Stomach (tissue), 9 donors: ENCODE data around the gene GNS. TPM values are rescaled to one million over a fixed set of nuclear protein-coding genes. Genes with fewer than 3 reads are reported as not detected.

Source experiments
- DNase-seq, 2 donors: peaks; one replicate each; pipeline versions ENCODE4 v3.0.0 to v3.0.0-alpha.2; 2013 to 2019
- H3K27ac ChIP-seq, 5 donors: fragments of 200-600 bp in 4 of 5; sonication (generic) in 4 of 5; one replicate each; pipeline ENCODE4 v1.5.1; 2013 to 2019; ENCODE audit warnings: mild to moderate bottlenecking in 1 of 5, moderate library complexity in 1 of 5
- H3K27me3 ChIP-seq, 3 donors: fragments of 200-600 bp; sonication (generic); one replicate each; pipeline ENCODE4 v1.5.1; 2017 to 2019; ENCODE audit warnings: mixed run types in 1 of 3
- H3K36me3 ChIP-seq, 4 donors: fragments of 200-600 bp; sonication (generic); 1 replicate in 3 of 4; 2 replicates in 1 of 4; pipeline ENCODE4 v1.5.1; 2016 to 2019
- H3K4me1 ChIP-seq, 4 donors: fragments of 200-600 bp; sonication (generic); one replicate each; pipeline ENCODE4 v1.5.1; 2016 to 2019
- H3K4me3 ChIP-seq, 4 donors: fragments of 200-600 bp; sonication (generic) in 3 of 4; one replicate each; pipeline ENCODE4 v1.5.1; 2016 to 2019; ENCODE audit warnings: mild to moderate bottlenecking in 1 of 4
- H3K9me3 ChIP-seq, 4 donors: fragments of 200-600 bp; sonication (generic); one replicate each; pipeline ENCODE4 v1.5.1; 2016 to 2019
- POLR2A ChIP-seq, 4 donors: fragments of 450-650 bp; IDR thresholded peaks; one replicate each; pipeline ENCODE4 v1.6.1; 2016; ENCODE audit warnings: antibody characterized with exemption in 4 of 4, control low read depth in 2 of 4, mild to moderate bottlenecking in 1 of 4, moderate library complexity in 1 of 4
- POLR2AphosphoS5 ChIP-seq, 3 donors: sonication (generic); formaldehyde crosslinking; IDR thresholded peaks; one replicate each; pipeline ENCODE4 v1.6.1; 2016; ENCODE audit warnings: antibody characterized with exemption in 3 of 3
- WGBS, 5 donors: extraction: QIAGEN DNeasy Blood & Tissue Kit in 3 of 5; methylation state at CpG; one replicate each; pipeline versions ENCODE4 v1.1.5 to v1.1.7; 2013 to 2018; 5-methylcytosine and 5-hydroxymethylcytosine counted together
- intact Hi-C: fragments of 100-400 bp; cut with DNase I; formaldehyde crosslinking; loops from one replicate; pipeline ENCODE4 v1.15.1; 2023; ENCODE audit warnings: low total_unique reads
- polyA plus RNA-seq, 3 donors: library from polyadenylated mRNA; stranded (reverse); fragments of 200-250 nt; gene quantifications; one replicate each; pipeline ENCODE4 v1.2.3, GENCODE V29; 2013
- total RNA-seq, 5 donors: library from RNA; depleted of rRNA; stranded (reverse); fragments of >200 nt; gene quantifications; one replicate each; pipeline versions ENCODE4 v1.1.0 to v1.2.3, GENCODE V29; 2014 to 2016
- TF ChIP-seq, protein P1 (sequence below), 7 experiments: fragments of 450-650 bp in 4 of 7; fragments of 200-600 bp in 3 of 7; sonication (generic) in 3 of 7; IDR thresholded peaks; one replicate each; pipeline ENCODE4 v1.5.1; 2016 to 2019; ENCODE audit warnings: antibody characterized with exemption in 7 of 7, control low read depth in 2 of 7, mild to moderate bottlenecking in 1 of 7
- donor health status: healthy with polysubstance abuse.
- donor health status: Bipolar disorder and iron deficiency.
- donor health status: healthy.

GNS gene
- total and polyA plus RNA-seq, 8 donors, result 9.6 to 114 (median 30.3) TPM

DNA sequence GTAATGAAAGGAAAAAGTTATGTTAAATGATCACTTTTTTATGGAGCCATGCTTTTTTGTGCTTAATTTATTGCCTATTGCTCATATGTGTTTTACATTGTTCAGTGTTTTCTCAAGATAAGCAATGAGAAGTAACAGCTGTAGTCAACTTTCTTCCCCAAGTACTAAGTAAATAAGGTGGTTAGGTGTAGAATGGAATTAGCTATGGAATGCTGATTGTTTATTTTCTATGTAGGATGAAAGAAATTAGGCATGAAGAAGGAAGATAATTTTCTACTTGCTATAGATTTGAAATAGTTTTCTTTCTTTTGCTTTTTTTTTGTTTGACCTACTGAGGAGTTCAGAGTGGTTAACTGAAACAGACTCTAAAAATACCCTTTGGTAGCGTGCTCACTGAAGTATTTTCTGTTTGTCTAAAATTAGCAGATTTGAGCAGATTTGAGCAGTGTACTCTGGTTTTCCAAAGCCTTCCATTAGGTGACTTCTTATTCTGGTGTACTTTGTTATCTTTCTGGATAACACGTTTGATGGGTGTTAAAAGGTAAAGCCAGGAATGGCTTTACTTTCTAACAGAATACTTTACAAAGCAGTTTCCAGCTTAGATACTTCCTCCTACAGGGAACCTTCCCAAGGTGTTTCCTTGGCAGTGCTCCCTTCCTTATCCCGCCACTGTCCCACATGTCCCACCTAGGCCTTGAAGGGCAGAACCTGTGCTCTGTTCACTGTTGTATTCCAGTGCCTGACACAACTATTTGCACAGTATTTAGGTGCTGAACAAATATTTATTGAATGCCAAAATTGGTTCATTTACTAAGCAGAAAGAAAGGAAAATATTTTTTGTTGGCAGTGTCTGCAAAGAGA, 92.9 kb downstream of the GNS start:
- Histone ChIP-seq H3K9me3 (no peaks in the 10 kb centered on the region), H3K27ac (peak overlapping the region; percentile 77 to 91 (median 86)), H3K4me1 (peaks cover 65 to 97% (median 82%) of the 10 kb centered on the region in 4 donors), H3K36me3 (no peaks in the 10 kb centered on the region), H3K4me3 (peak overlapping the region in 1 of 4 donors; percentile 2), H3K27me3 (no peaks in the 10 kb centered on the region)
- TF ChIP-seq, protein P1, sequence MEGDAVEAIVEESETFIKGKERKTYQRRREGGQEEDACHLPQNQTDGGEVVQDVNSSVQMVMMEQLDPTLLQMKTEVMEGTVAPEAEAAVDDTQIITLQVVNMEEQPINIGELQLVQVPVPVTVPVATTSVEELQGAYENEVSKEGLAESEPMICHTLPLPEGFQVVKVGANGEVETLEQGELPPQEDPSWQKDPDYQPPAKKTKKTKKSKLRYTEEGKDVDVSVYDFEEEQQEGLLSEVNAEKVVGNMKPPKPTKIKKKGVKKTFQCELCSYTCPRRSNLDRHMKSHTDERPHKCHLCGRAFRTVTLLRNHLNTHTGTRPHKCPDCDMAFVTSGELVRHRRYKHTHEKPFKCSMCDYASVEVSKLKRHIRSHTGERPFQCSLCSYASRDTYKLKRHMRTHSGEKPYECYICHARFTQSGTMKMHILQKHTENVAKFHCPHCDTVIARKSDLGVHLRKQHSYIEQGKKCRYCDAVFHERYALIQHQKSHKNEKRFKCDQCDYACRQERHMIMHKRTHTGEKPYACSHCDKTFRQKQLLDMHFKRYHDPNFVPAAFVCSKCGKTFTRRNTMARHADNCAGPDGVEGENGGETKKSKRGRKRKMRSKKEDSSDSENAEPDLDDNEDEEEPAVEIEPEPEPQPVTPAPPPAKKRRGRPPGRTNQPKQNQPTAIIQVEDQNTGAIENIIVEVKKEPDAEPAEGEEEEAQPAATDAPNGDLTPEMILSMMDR (IDR thresholded peaks at IDR 0.05), result no peak
- TF ChIP-seq POLR2AphosphoS5 (IDR thresholded peaks at IDR 0.05), result peak in 2 of 3 donors; percentile 5 to 11
- WGBS, 5 donors, result 16 to 35% (median 23%) methylated on average over 3 of the region's 3 CpGs
- peak in 1 of 2 donors; percentile 54 for DNase-seq
- intact Hi-C loops, result no loop called here

DNA sequence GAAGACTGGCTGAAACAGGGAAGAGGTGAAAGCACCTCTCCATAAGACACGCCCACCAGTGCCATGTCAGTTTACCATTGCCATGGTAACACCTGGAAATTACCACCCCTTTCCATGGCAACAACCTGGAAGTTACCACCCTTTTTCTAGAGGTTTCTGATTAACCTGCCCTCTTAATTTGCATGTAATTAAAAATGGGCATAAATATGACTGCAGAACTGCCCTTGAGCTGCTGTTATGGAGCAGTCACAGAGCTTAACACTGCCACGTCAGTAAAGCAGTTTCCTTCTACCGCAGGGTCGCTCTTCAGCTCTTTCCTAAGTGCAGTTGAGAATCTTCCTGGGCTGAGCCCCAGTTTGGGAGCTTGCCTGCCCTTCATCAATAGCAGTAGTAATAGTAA, 93.7 kb downstream of the GNS start:
- Histone ChIP-seq H3K36me3 (no peaks in the 10 kb centered on the region), H3K4me3 (peak overlapping the region in 1 of 4 donors; percentile 2), H3K27ac (peak overlapping the region; percentile 77 to 91 (median 86)), H3K9me3 (no peaks in the 10 kb centered on the region), H3K4me1 (peaks cover 57 to 95% (median 76%) of the 10 kb centered on the region in 4 donors), H3K27me3 (no peaks in the 10 kb centered on the region)
- WGBS, 5 donors, result 9 to 42% (median 27%) methylated on average over 4 of the region's 4 CpGs
- intact Hi-C loops, result no loop called here
- DNase-seq, result peak in 1 of 2 donors; percentile 73
- TF ChIP-seq POLR2A (IDR thresholded peaks at IDR 0.05) (no peak), POLR2AphosphoS5 (IDR thresholded peaks at IDR 0.05) (peak in 1 of 3 donors; percentile 58)

Other genes starting within 250 kb of the GNS start
- 100 to 1,000 TPM in 1 of 5 donors, 10 to 100 TPM in 4; 34.4 to 109 (median 61.0) TPM for gene RASSF3, start 148.9 kb downstream of the GNS start, total RNA-seq
- gene RASSF3, start 148.9 kb downstream of the GNS start, polyA plus RNA-seq, result 10 to 100 TPM; 29.3 to 68.2 (median 48.6) TPM
- gene TBC1D30, start 65.2 kb upstream of the GNS start, total RNA-seq, result 10 to 100 TPM in 4 of 5 donors, 1 to 10 TPM in 1; 6.4 to 41.1 (median 11.2) TPM
- gene TBC1D30, start 65.2 kb upstream of the GNS start, polyA plus RNA-seq, result 1 to 10 TPM; 1.8 to 6.7 (median 3.9) TPM